IPS DF 6.9 (cell line): ENCODE results near the gene SNX15.

Source experiments
- DNase-seq: peaks from one replicate; pipeline ENCODE4 v3.0.0-alpha.2; 2013; ENCODE audit warnings: low read depth, low spot score
- H3K27ac ChIP-seq: one replicate; pipeline ENCODE4 v1.5.1; 2013; ENCODE audit warnings: low read length, control low read depth
- H3K27me3 ChIP-seq: 2 replicates; pipeline ENCODE4 v1.6.1; 2013; ENCODE audit warnings: mild to moderate bottlenecking, low read length; ENCODE audit not compliant: control insufficient read depth, insufficient read depth
- H3K36me3 ChIP-seq: 2 replicates; pipeline ENCODE4 v1.6.1; 2013; ENCODE audit warnings: low read length; ENCODE audit not compliant: control insufficient read depth, insufficient read depth
- H3K4me1 ChIP-seq: 2 replicates; pipeline ENCODE4 v1.6.1; 2013; ENCODE audit warnings: low read length; ENCODE audit not compliant: control insufficient read depth, insufficient read depth
- H3K4me3 ChIP-seq: 2 replicates; pipeline ENCODE4 v1.5.1; 2013; ENCODE audit warnings: mild to moderate bottlenecking, low read length
- H3K9me3 ChIP-seq: 2 replicates; pipeline ENCODE4 v1.6.1; 2013; ENCODE audit warnings: low read length, inconsistent platforms; ENCODE audit not compliant: control insufficient read depth, insufficient read depth
- WGBS: extraction: QIAGEN DNeasy Blood & Tissue Kit; methylation state at CpG from one replicate; pipeline ENCODE4 v1.1.7; 2013; ENCODE audit warnings: mixed read lengths, missing lambda C conversion rate; ENCODE audit not compliant: insufficient read length, insufficient coverage; 5-methylcytosine and 5-hydroxymethylcytosine counted together

Gene SNX15

GRCh38 chr11:65083134-65083833 is 56.0 kb downstream of the SNX15 start:
- peaks cover 23% of the 10 kb centered on the region for H3K36me3 ChIP-seq
- WGBS: no CpG with 5 or more reads among the region's 13 CpGs
- no peak for DNase-seq
- H3K27me3 ChIP-seq: no peaks in the 10 kb centered on the region
- no peaks in the 10 kb centered on the region for H3K4me1 ChIP-seq
- H3K27ac ChIP-seq: no peak overlapping the region
- H3K4me3 ChIP-seq: peak overlapping the region; percentile 94
- no peaks in the 10 kb centered on the region for H3K9me3 ChIP-seq

- H3K27me3 ChIP-seq: no peaks in the 10 kb centered on the region
- no peak within 1 kb of the TSS for H3K27ac ChIP-seq
- peak; percentile 89 for DNase-seq
- H3K9me3 ChIP-seq: no peaks in the 10 kb centered on the region
- H3K4me3 ChIP-seq: peak within 1 kb of the TSS; percentile 94
- H3K4me1 ChIP-seq: no peaks in the 10 kb centered on the region
- peaks cover 19% of the 10 kb centered on the region for H3K36me3 ChIP-seq
- no CpG with 5 or more reads among the region's 79 CpGs for WGBS
These were observed 56.8 kb downstream of the SNX15 start, which contains the start of the genes CDCA5 and ZFPL1 for GRCh38 chr11:65083834-65084597. TSS of gene CDCA5 (minus strand) at chr11:65084040. CDS start at chr11:65083978, 62 bp downstream. TSS of gene ZFPL1 (plus strand) at chr11:65084222. CDS start at chr11:65084699, 477 bp downstream.

- H3K27me3 ChIP-seq: no peaks in the 10 kb centered on the region
- no CpG with 5 or more reads among the region's 23 CpGs for WGBS
- no peak for DNase-seq
- H3K4me1 ChIP-seq: no peaks in the 10 kb centered on the region
- H3K27ac ChIP-seq: no peak overlapping the region
- H3K9me3 ChIP-seq: no peaks in the 10 kb centered on the region
- H3K4me3 ChIP-seq: peak overlapping the region; percentile 94
- H3K36me3 ChIP-seq: peaks cover 17% of the 10 kb centered on the region
These were observed 57.5 kb downstream of the SNX15 start for GRCh38 chr11:65084598-65085375.

GRCh38 chr11:65085446-65085845 is 58.2 kb downstream of the SNX15 start:
- DNase-seq: no peak
- H3K9me3 ChIP-seq: no peaks in the 10 kb centered on the region
- H3K27ac ChIP-seq: no peak overlapping the region
- no peaks in the 10 kb centered on the region for H3K4me1 ChIP-seq
- WGBS: no CpG with 5 or more reads among the region's 4 CpGs
- peaks cover 15% of the 10 kb centered on the region for H3K36me3 ChIP-seq
- H3K4me3 ChIP-seq: no peak overlapping the region
- no peaks in the 10 kb centered on the region for H3K27me3 ChIP-seq

- WGBS: no CpG with 5 or more reads among the region's 9 CpGs
- Histone ChIP-seq H3K9me3 (no peaks in the 10 kb centered on the region), H3K4me1 (no peaks in the 10 kb centered on the region)
These were observed 59.6 kb downstream of the SNX15 start for GRCh38 chr11:65086809-65087208.

GRCh38 chr11:65087216-65087615 is 60.0 kb downstream of the SNX15 start:
- no CpG with 5 or more reads among the region's 11 CpGs for WGBS
- Histone ChIP-seq H3K4me3 (no peak overlapping the region), H3K4me1 (no peaks in the 10 kb centered on the region), H3K27ac (no peak overlapping the region), H3K9me3 (no peaks in the 10 kb centered on the region), H3K27me3 (no peaks in the 10 kb centered on the region), H3K36me3 (peaks cover 9% of the 10 kb centered on the region; the same call in 1 of the 2 replicates)
- no peak for DNase-seq

More at GRCh38 chr11:65086809-65087208, 59.6 kb downstream of the SNX15 start:
- DNase-seq: no peak
- H3K36me3 ChIP-seq: peaks cover 9% of the 10 kb centered on the region; the same call in 1 of the 2 replicates
- H3K4me3 ChIP-seq: no peak overlapping the region
- H3K27ac ChIP-seq: no peak overlapping the region
- no peaks in the 10 kb centered on the region for H3K27me3 ChIP-seq

- Histone ChIP-seq H3K4me1 (no peaks in the 10 kb centered on the region), H3K27me3 (no peaks in the 10 kb centered on the region), H3K27ac (no peak overlapping the region), H3K4me3 (no peak overlapping the region; the same call in 1 of the 2 replicates), H3K9me3 (no peaks in the 10 kb centered on the region), H3K36me3 (peaks cover 9% of the 10 kb centered on the region; the same call in 1 of the 2 replicates)
- no CpG with 5 or more reads among the region's 15 CpGs for WGBS
- no peak for DNase-seq
These were observed 60.6 kb downstream of the SNX15 start for GRCh38 chr11:65087827-65088226.

- H3K36me3 ChIP-seq: peaks cover 9% of the 10 kb centered on the region; the same call in 1 of the 2 replicates
- DNase-seq: no peak
- H3K9me3 ChIP-seq: no peaks in the 10 kb centered on the region
These were observed 62.4 kb downstream of the SNX15 start for GRCh38 chr11:65089621-65090020.

More at GRCh38 chr11:65089621-65090020, 62.4 kb downstream of the SNX15 start:
- Histone ChIP-seq H3K4me1 (no peaks in the 10 kb centered on the region), H3K4me3 (no peak overlapping the region), H3K27me3 (no peaks in the 10 kb centered on the region), H3K27ac (no peak overlapping the region)
- no CpG with 5 or more reads among the region's 4 CpGs for WGBS
